Type B pancreatic cell (in vitro differentiated cells): ENCODE measurements around the gene TNFRSF11A. TPM values are rescaled to one million over a fixed set of nuclear protein-coding genes. Genes with fewer than 3 reads are reported as not detected.

Source experiments
- DNase-seq: peaks from one replicate; pipeline ENCODE4 v3.0.0; 2021; ENCODE audit warnings: mixed read lengths; ENCODE audit not compliant: unreplicated experiment; ENCODE audit errors: extremely low spot score
- H3K27ac Mint-ChIP-seq: 2 replicates; pipeline ENCODE4 v1.8.0; 2021; ENCODE audit warnings: mild to moderate bottlenecking, mixed read lengths
- H3K27me3 Mint-ChIP-seq: 2 replicates; pipeline ENCODE4 v1.8.0; 2021; ENCODE audit warnings: mixed read lengths
- H3K36me3 Mint-ChIP-seq: 2 replicates; pipeline ENCODE4 v1.8.0; 2021; ENCODE audit warnings: mixed read lengths
- H3K4me1 Mint-ChIP-seq: one replicate; pipeline ENCODE4 v1.8.0; 2021; ENCODE audit warnings: mixed read lengths; ENCODE audit not compliant: unreplicated experiment
- H3K4me3 Mint-ChIP-seq: 2 replicates; pipeline ENCODE4 v1.8.0; 2021; ENCODE audit warnings: mild to moderate bottlenecking, mixed read lengths
- H3K9me3 Mint-ChIP-seq: 2 replicates; pipeline ENCODE4 v1.8.0; 2021; ENCODE audit warnings: mixed read lengths
- total RNA-seq: library from RNA; stranded (reverse); gene quantifications from 2 replicates; pipeline ENCODE4 v1.2.1, GENCODE V29; 2021; ENCODE audit warnings: low replicate concordance
- TF ChIP-seq, protein P1 (sequence below): fragments of 200-600 bp; sonication (generic); conservative IDR thresholded peaks from 2 replicates; pipeline ENCODE4 v1.5.0; 2021; ENCODE audit warnings: antibody characterized with exemption, mild to moderate bottlenecking

TNFRSF11A gene
- total RNA-seq, 1 donor from 2014 or later, result 3.5 TPM

DNA sequence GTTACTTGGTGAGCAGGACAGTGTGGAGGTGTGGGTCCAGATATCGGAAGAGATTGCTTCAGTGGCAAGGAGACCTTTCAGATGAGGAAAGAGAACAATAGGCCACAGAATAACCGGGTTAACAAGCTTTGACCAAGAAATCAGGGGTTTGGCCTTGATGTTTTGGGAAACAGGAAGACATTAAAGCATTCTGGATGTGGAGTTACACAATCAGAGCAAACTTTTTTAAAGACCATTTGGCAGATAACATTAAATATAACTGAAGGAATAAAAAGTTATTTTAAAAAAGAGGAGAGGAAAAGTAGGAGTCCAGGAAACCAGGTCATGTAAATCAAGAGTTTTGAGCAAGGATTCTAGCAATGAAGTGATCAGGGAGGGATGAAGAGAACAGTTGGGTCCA, 35.7 kb downstream of the TNFRSF11A start:
- TF ChIP-seq, protein P1, sequence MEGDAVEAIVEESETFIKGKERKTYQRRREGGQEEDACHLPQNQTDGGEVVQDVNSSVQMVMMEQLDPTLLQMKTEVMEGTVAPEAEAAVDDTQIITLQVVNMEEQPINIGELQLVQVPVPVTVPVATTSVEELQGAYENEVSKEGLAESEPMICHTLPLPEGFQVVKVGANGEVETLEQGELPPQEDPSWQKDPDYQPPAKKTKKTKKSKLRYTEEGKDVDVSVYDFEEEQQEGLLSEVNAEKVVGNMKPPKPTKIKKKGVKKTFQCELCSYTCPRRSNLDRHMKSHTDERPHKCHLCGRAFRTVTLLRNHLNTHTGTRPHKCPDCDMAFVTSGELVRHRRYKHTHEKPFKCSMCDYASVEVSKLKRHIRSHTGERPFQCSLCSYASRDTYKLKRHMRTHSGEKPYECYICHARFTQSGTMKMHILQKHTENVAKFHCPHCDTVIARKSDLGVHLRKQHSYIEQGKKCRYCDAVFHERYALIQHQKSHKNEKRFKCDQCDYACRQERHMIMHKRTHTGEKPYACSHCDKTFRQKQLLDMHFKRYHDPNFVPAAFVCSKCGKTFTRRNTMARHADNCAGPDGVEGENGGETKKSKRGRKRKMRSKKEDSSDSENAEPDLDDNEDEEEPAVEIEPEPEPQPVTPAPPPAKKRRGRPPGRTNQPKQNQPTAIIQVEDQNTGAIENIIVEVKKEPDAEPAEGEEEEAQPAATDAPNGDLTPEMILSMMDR, result no peak
- Mint-ChIP-seq H3K4me3 (no peak overlapping the region), H3K27me3 (no peaks in the 10 kb centered on the region), H3K9me3 (no peaks in the 10 kb centered on the region), H3K27ac (no peak overlapping the region), H3K4me1 (no peaks in the 10 kb centered on the region), H3K36me3 (no peaks in the 10 kb centered on the region)
- no peak for DNase-seq

DNA sequence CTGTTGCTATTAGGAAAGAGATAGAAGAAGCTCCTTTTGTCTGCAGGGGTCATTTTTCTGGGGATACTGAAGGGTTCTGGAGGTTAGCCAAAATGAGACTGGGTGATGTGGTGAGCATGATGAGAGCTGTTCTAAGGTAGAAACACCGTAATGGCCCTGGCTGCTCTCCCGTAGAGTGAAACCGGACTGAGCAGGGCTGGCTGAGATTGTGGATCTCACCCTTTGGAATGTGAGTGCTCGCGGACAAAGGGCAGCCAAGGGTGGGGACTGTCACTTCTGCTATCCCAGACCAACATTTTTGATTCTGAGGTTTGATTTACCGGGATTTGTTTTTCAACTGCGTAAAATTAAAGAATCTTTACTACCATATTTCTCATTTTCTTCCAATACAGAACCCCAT, 36.2 kb downstream of the TNFRSF11A start:
- Mint-ChIP-seq H3K4me3 (no peak overlapping the region), H3K4me1 (no peaks in the 10 kb centered on the region), H3K27ac (no peak overlapping the region), H3K27me3 (no peaks in the 10 kb centered on the region), H3K36me3 (no peaks in the 10 kb centered on the region), H3K9me3 (no peaks in the 10 kb centered on the region)
- TF ChIP-seq, protein P1, result no peak
- DNase-seq, result no peak

DNA sequence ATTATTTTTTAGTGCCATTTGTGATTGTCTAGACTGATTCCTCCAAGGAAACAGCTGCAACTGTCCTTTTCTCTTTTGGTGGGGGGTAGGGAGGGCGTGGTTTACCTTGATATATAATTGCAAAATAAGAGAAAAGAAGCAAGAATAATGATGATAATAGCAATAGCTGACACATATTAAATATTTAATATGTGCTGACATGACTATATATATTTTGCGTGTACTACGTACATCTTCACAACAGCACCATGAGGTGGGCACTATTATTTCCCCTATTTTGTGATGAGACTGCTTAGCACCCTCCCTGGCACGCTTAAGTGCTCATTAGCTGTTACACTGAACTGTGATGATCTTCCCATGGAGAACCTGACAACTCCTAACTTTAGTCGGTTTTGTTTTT, 39.4 kb downstream of the TNFRSF11A start:
- no peaks in the 10 kb centered on the region for H3K36me3 Mint-ChIP-seq
- DNase-seq, result no peak
- no peak overlapping the region for H3K4me3 Mint-ChIP-seq
- no peak overlapping the region for H3K27ac Mint-ChIP-seq
- H3K9me3 Mint-ChIP-seq, result no peaks in the 10 kb centered on the region
- TF ChIP-seq, protein P1, result no peak
- no peaks in the 10 kb centered on the region for H3K4me1 Mint-ChIP-seq
- H3K27me3 Mint-ChIP-seq, result peaks cover 3% of the 10 kb centered on the region

DNA sequence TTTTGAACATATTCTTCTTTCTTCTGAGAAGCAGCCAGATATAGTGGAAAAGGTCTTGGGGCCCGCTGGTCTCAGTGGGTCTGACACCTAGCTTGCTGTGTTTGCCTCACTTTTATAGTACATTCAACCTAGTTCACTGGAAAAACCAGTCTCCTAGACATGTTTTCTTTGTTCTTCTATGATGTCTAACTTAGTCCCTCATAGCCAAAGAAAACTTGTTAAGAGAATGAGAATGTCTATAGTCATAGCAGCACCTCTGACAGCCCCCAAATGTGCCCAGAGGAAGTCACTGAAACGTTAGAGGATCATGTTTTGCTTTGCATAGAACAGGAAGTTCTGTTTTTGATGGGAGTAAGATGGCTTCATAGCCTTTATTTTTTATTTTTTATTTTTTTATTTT, 40.3 kb downstream of the TNFRSF11A start:
- Mint-ChIP-seq H3K27me3 (peaks cover 3% of the 10 kb centered on the region), H3K4me3 (no peak overlapping the region), H3K36me3 (no peaks in the 10 kb centered on the region), H3K27ac (no peak overlapping the region), H3K9me3 (no peaks in the 10 kb centered on the region), H3K4me1 (no peaks in the 10 kb centered on the region)
- DNase-seq, result no peak
- TF ChIP-seq, protein P1, result no peak

DNA sequence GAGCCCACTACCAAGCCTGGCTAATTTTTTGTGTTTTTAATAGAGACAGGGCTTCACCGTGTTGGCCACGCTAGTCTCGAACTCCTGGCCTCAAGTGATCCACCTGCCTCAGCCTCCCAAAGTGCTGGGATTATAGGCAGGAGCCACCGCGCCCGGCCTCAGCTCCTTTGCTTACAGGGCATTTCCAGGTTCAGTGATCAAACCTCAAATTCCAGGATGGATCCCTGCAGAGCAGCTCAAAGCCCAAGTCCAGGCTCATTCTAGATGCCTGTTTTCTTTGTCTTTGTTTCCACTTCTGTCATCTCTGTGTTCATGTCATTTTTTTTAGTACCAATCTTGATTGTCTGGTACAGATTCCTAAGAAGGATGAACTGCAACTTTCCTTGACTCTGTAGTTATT, 41.9 kb downstream of the TNFRSF11A start:
- Mint-ChIP-seq H3K27ac (no peak overlapping the region), H3K27me3 (peaks cover 3% of the 10 kb centered on the region), H3K4me1 (peaks cover 6% of the 10 kb centered on the region), H3K4me3 (no peak overlapping the region), H3K9me3 (no peaks in the 10 kb centered on the region), H3K36me3 (no peaks in the 10 kb centered on the region)
- TF ChIP-seq, protein P1, result no peak
- no peak for DNase-seq

DNA sequence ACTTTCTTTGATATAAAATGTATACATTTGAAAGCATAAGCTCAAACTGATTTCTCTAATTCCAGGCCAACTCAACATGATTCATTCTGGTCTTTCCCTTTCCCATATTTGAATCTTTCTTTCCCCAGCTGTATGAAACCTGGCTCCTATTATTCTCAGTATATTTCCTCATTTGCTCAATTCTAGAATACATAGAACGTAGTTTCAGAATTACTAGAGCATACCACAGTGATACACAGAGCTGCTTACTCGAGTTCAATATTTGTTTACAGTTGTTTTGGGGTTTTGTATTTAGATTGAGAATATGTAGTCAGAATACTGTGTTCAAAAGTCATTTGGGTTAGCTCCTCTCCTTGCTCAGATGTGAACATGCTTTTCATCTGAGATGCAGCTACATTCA, 43.0 kb downstream of the TNFRSF11A start:
- Mint-ChIP-seq H3K27ac (no peak overlapping the region), H3K27me3 (peaks cover 3% of the 10 kb centered on the region), H3K9me3 (no peaks in the 10 kb centered on the region), H3K4me1 (peaks cover 10% of the 10 kb centered on the region), H3K4me3 (no peak overlapping the region), H3K36me3 (no peaks in the 10 kb centered on the region)
- TF ChIP-seq, protein P1, result no peak
- no peak for DNase-seq
